Measurements from ENCODE around the gene CEP104.

Gene CEP104

DNA sequence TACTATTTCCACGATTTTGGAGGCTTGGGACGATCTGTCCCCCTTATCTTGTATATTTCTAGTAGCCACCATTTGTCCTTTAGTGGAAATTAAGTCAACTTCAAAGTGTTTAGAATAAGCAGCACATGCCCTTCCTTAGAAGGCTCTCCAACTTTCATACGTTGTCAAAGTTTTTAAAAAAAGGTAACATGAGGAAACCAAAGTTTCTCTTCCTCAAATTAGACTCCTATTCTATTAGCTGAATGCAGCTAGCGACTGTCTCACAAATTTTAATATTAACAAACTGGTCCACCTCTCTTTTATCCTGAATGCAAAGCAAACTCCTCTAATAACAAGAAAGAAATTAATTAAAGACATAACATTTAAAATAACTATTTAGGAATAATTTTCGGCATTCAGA is 36.2 kb upstream of the CEP104 start:
- no peak overlapping the region for H2BK5ac ChIP-seq (ENCODE audit: low read length)
- DNase-seq (ENCODE audit: low spot score): no peak
- H3K36me3 ChIP-seq (replicated peaks in 1 of 2; ENCODE audit: control insufficient read depth in 2 of 2, insufficient read depth in 2 of 2, low read length in 2 of 2): peaks cover 28 to 70% of the 10 kb centered on the region in 2 donors
- no peaks in the 10 kb centered on the region for H3K4me1 ChIP-seq (ENCODE audit: control insufficient read depth in 2 of 2, insufficient read depth in 1 of 2, low read depth in 1 of 2, low read length in 2 of 2)
- peaks cover 0 to 4% of the 10 kb centered on the region in 2 donors for H3K9me3 ChIP-seq (replicated peaks in 1 of 2; ENCODE audit: control insufficient read depth in 2 of 2, insufficient read depth in 1 of 2, low read depth in 1 of 2, low read length in 2 of 2)
- no peak overlapping the region for H3K4me2 ChIP-seq (ENCODE audit: insufficient read depth, low read length, poor library complexity, severe bottlenecking)
- no peak overlapping the region for H3K18ac ChIP-seq (ENCODE audit: low read length)
- H3K79me1 ChIP-seq (ENCODE audit: low read depth, low read length): peaks cover 13% of the 10 kb centered on the region
- H2BK120ac ChIP-seq (ENCODE audit: low read depth, low read length): no peak overlapping the region
- H2AFZ ChIP-seq (ENCODE audit: low read length): no peak overlapping the region
- no peak overlapping the region for H2AK5ac ChIP-seq (ENCODE audit: low read depth, low read length)
- no peaks in the 10 kb centered on the region for H3K27me3 ChIP-seq (ENCODE audit: control insufficient read depth in 3 of 3, insufficient read depth in 3 of 3, low read depth in 1 of 3, low read length in 3 of 3)
- H3K4ac ChIP-seq (ENCODE audit: low read length): no peak overlapping the region
- H3K14ac ChIP-seq (ENCODE audit: low read length): no peak overlapping the region
- no peak overlapping the region for H3K27ac ChIP-seq (replicated peaks; ENCODE audit: low read length)
- WGBS, 2 donors (ENCODE audit: extremely low coverage in 2 of 2, insufficient read length in 2 of 2, insufficient replicate concordance in 1 of 2): no CpG with 5 or more reads among the region's 5 CpGs
- no peak overlapping the region for H2BK12ac ChIP-seq (ENCODE audit: low read length)
- H3K9ac ChIP-seq (ENCODE audit: low read depth, low read length, poor library complexity): no peak overlapping the region
- H3K4me3 ChIP-seq (ENCODE audit: low read length in 2 of 2): no peak overlapping the region
- no peak overlapping the region for H4K91ac ChIP-seq (ENCODE audit: low read depth, low read length, poor library complexity)
- no peak overlapping the region for H4K8ac ChIP-seq (ENCODE audit: low read depth, low read length)
- H2BK15ac ChIP-seq (ENCODE audit: low read length): no peak overlapping the region
- no peak overlapping the region for H3K23ac ChIP-seq (ENCODE audit: low read depth, low read length, poor library complexity)

- peaks cover 0 to 2% of the 10 kb centered on the region in 2 donors for H3K9me3 ChIP-seq (replicated peaks in 1 of 2; ENCODE audit: control insufficient read depth in 2 of 2, insufficient read depth in 1 of 2, low read depth in 1 of 2, low read length in 2 of 2)
- no peak overlapping the region for H3K4me3 ChIP-seq (ENCODE audit: low read length in 2 of 2)
- H2AFZ ChIP-seq (ENCODE audit: low read length): no peak overlapping the region
- no peak overlapping the region for H2BK15ac ChIP-seq (ENCODE audit: low read length)
- no peak overlapping the region for H3K18ac ChIP-seq (ENCODE audit: low read length)
- H3K79me1 ChIP-seq (ENCODE audit: low read depth, low read length): peaks cover 11% of the 10 kb centered on the region
- no peaks in the 10 kb centered on the region for H3K27me3 ChIP-seq (ENCODE audit: control insufficient read depth in 3 of 3, insufficient read depth in 3 of 3, low read depth in 1 of 3, low read length in 3 of 3)
- H3K4ac ChIP-seq (ENCODE audit: low read length): no peak overlapping the region
- no peak overlapping the region for H2BK12ac ChIP-seq (ENCODE audit: low read length)
- H3K36me3 ChIP-seq (replicated peaks in 1 of 2; ENCODE audit: control insufficient read depth in 2 of 2, insufficient read depth in 2 of 2, low read length in 2 of 2): peaks cover 28 to 75% of the 10 kb centered on the region in 2 donors
- no peak overlapping the region for H3K9ac ChIP-seq (ENCODE audit: low read depth, low read length, poor library complexity)
- no peak overlapping the region for H3K27ac ChIP-seq (replicated peaks; ENCODE audit: low read length)
- H3K23ac ChIP-seq (ENCODE audit: low read depth, low read length, poor library complexity): no peak overlapping the region
- WGBS, 2 donors (ENCODE audit: extremely low coverage in 2 of 2, insufficient read length in 2 of 2, insufficient replicate concordance in 1 of 2): no CpG with 5 or more reads among the region's 14 CpGs
- DNase-seq (ENCODE audit: low spot score): no peak
- no peak overlapping the region for H4K8ac ChIP-seq (ENCODE audit: low read depth, low read length)
- no peaks in the 10 kb centered on the region for H3K4me1 ChIP-seq (ENCODE audit: control insufficient read depth in 2 of 2, insufficient read depth in 1 of 2, low read depth in 1 of 2, low read length in 2 of 2)
- no peak overlapping the region for H3K14ac ChIP-seq (ENCODE audit: low read length)
- no peak overlapping the region for H4K91ac ChIP-seq (ENCODE audit: low read depth, low read length, poor library complexity)
- H3K4me2 ChIP-seq (ENCODE audit: insufficient read depth, low read length, poor library complexity, severe bottlenecking): no peak overlapping the region
- H2BK5ac ChIP-seq (ENCODE audit: low read length): no peak overlapping the region
- no peak overlapping the region for H2BK120ac ChIP-seq (ENCODE audit: low read depth, low read length)
- no peak overlapping the region for H2AK5ac ChIP-seq (ENCODE audit: low read depth, low read length)
These were observed 35.7 kb upstream of the CEP104 start for GRCh38 chr1:3892748-3893147.

GRCh38 chr1:3891329-3891865 is 34.4 kb upstream of the CEP104 start:
- no peak overlapping the region for H2BK120ac ChIP-seq (ENCODE audit: low read depth, low read length)
- no peak overlapping the region for H2BK5ac ChIP-seq (ENCODE audit: low read length)
- peaks cover 9% of the 10 kb centered on the region for H3K79me1 ChIP-seq (ENCODE audit: low read depth, low read length)
- H2AK5ac ChIP-seq (ENCODE audit: low read depth, low read length): no peak overlapping the region
- no peaks in the 10 kb centered on the region for H3K4me1 ChIP-seq (ENCODE audit: control insufficient read depth in 2 of 2, insufficient read depth in 1 of 2, low read depth in 1 of 2, low read length in 2 of 2)
- H3K27ac ChIP-seq (replicated peaks; ENCODE audit: low read length): no peak overlapping the region
- no peak for DNase-seq (ENCODE audit: low spot score)
- H3K23ac ChIP-seq (ENCODE audit: low read depth, low read length, poor library complexity): no peak overlapping the region
- peaks cover 30 to 79% of the 10 kb centered on the region in 2 donors for H3K36me3 ChIP-seq (replicated peaks in 1 of 2; ENCODE audit: control insufficient read depth in 2 of 2, insufficient read depth in 2 of 2, low read length in 2 of 2)
- H3K18ac ChIP-seq (ENCODE audit: low read length): no peak overlapping the region
- no peak overlapping the region for H4K91ac ChIP-seq (ENCODE audit: low read depth, low read length, poor library complexity)
- no peak overlapping the region for H3K4me3 ChIP-seq (ENCODE audit: low read length in 2 of 2)
- no peak overlapping the region for H2BK15ac ChIP-seq (ENCODE audit: low read length)
- H2AFZ ChIP-seq (ENCODE audit: low read length): no peak overlapping the region
- no peaks in the 10 kb centered on the region for H3K9me3 ChIP-seq (replicated peaks in 1 of 2; ENCODE audit: control insufficient read depth in 2 of 2, insufficient read depth in 1 of 2, low read depth in 1 of 2, low read length in 2 of 2)
- H4K8ac ChIP-seq (ENCODE audit: low read depth, low read length): no peak overlapping the region
- H3K4me2 ChIP-seq (ENCODE audit: insufficient read depth, low read length, poor library complexity, severe bottlenecking): no peak overlapping the region
- no peak overlapping the region for H3K9ac ChIP-seq (ENCODE audit: low read depth, low read length, poor library complexity)
- no peak overlapping the region for H3K14ac ChIP-seq (ENCODE audit: low read length)
- no peak overlapping the region for H3K4ac ChIP-seq (ENCODE audit: low read length)
- no peak overlapping the region for H2BK12ac ChIP-seq (ENCODE audit: low read length)
- no CpG with 5 or more reads among the region's 17 CpGs for WGBS, 2 donors (ENCODE audit: extremely low coverage in 2 of 2, insufficient read length in 2 of 2, insufficient replicate concordance in 1 of 2)
- H3K27me3 ChIP-seq (ENCODE audit: control insufficient read depth in 3 of 3, insufficient read depth in 3 of 3, low read depth in 1 of 3, low read length in 3 of 3): no peaks in the 10 kb centered on the region

GRCh38 chr1:3890389-3891328 is 33.6 kb upstream of the CEP104 start:
- no peak overlapping the region for H3K4me2 ChIP-seq (ENCODE audit: insufficient read depth, low read length, poor library complexity, severe bottlenecking)
- H3K9ac ChIP-seq (ENCODE audit: low read depth, low read length, poor library complexity): no peak overlapping the region
- H3K27me3 ChIP-seq (ENCODE audit: control insufficient read depth in 3 of 3, insufficient read depth in 3 of 3, low read depth in 1 of 3, low read length in 3 of 3): no peaks in the 10 kb centered on the region
- no peak overlapping the region for H2BK120ac ChIP-seq (ENCODE audit: low read depth, low read length)
- no peaks in the 10 kb centered on the region for H3K4me1 ChIP-seq (ENCODE audit: control insufficient read depth in 2 of 2, insufficient read depth in 1 of 2, low read depth in 1 of 2, low read length in 2 of 2)
- no peak overlapping the region for H4K8ac ChIP-seq (ENCODE audit: low read depth, low read length)
- no peaks in the 10 kb centered on the region for H3K9me3 ChIP-seq (replicated peaks in 1 of 2; ENCODE audit: control insufficient read depth in 2 of 2, insufficient read depth in 1 of 2, low read depth in 1 of 2, low read length in 2 of 2)
- H2AFZ ChIP-seq (ENCODE audit: low read length): no peak overlapping the region
- peaks cover 28 to 79% of the 10 kb centered on the region in 2 donors for H3K36me3 ChIP-seq (replicated peaks in 1 of 2; ENCODE audit: control insufficient read depth in 2 of 2, insufficient read depth in 2 of 2, low read length in 2 of 2)
- H4K91ac ChIP-seq (ENCODE audit: low read depth, low read length, poor library complexity): peak overlapping the region; percentile 7
- H2BK15ac ChIP-seq (ENCODE audit: low read length): no peak overlapping the region
- no CpG with 5 or more reads among the region's 26 CpGs for WGBS, 2 donors (ENCODE audit: extremely low coverage in 2 of 2, insufficient read length in 2 of 2, insufficient replicate concordance in 1 of 2)
- H3K4me3 ChIP-seq (ENCODE audit: low read length in 2 of 2): no peak overlapping the region
- no peak overlapping the region for H2AK5ac ChIP-seq (ENCODE audit: low read depth, low read length)
- no peak for DNase-seq (ENCODE audit: low spot score)
- H2BK5ac ChIP-seq (ENCODE audit: low read length): no peak overlapping the region
- no peak overlapping the region for H3K4ac ChIP-seq (ENCODE audit: low read length)
- peaks cover 7% of the 10 kb centered on the region for H3K79me1 ChIP-seq (ENCODE audit: low read depth, low read length)
- no peak overlapping the region for H3K27ac ChIP-seq (replicated peaks; ENCODE audit: low read length)
- H3K14ac ChIP-seq (ENCODE audit: low read length): no peak overlapping the region
- peak overlapping the region; percentile 25 for H3K23ac ChIP-seq (ENCODE audit: low read depth, low read length, poor library complexity)
- H2BK12ac ChIP-seq (ENCODE audit: low read length): no peak overlapping the region
- no peak overlapping the region for H3K18ac ChIP-seq (ENCODE audit: low read length)

Measured in neuronal stem cell (in vitro differentiated cells).